ENCODE results near the gene JCAD. TPM values are rescaled to one million over a fixed set of nuclear protein-coding genes. Genes with fewer than 3 reads are reported as not detected.
"Not testable (repeated sequence)": the region's sequence is repeated elsewhere in the genome, so short reads cannot be mapped to it uniquely, and the experiment has no call there.

JCAD gene
- polyA plus RNA-seq, 1 donor: 8.6 TPM

GRCh38 chr10:30011956-30012647 lies 47.3 kb downstream of the JCAD start:
- Histone ChIP-seq H3K4me1 (ENCODE audit: control insufficient read depth, insufficient read depth, low read length) (no peaks in the 10 kb centered on the region), H3K9me3 (ENCODE audit: control insufficient read depth, low read depth, low read length) (no peaks in the 10 kb centered on the region), H3K36me3 (ENCODE audit: control insufficient read depth, insufficient read depth, low read length) (no peaks in the 10 kb centered on the region), H3K27me3 (ENCODE audit: control insufficient read depth, insufficient read depth, low read length) (no peaks in the 10 kb centered on the region), H3K27ac (ENCODE audit: low read length) (no peak overlapping the region), H3K4me3 (ENCODE audit: low read length) (no peak overlapping the region)
- no CpG with 5 or more reads among the region's 4 CpGs for WGBS (ENCODE audit: insufficient coverage, low lambda C conversion rate)
- DNase-seq: no peak

GRCh38 chr10:30011396-30011795 lies 48.0 kb downstream of the JCAD start:
- no peaks in the 10 kb centered on the region for H3K36me3 ChIP-seq (ENCODE audit: control insufficient read depth, insufficient read depth, low read length)
- DNase-seq: no peak
- no peaks in the 10 kb centered on the region for H3K9me3 ChIP-seq (ENCODE audit: control insufficient read depth, low read depth, low read length)
- H3K27me3 ChIP-seq (ENCODE audit: control insufficient read depth, insufficient read depth, low read length): peaks cover 1% of the 10 kb centered on the region
- no peaks in the 10 kb centered on the region for H3K4me1 ChIP-seq (ENCODE audit: control insufficient read depth, insufficient read depth, low read length)
- H3K27ac ChIP-seq (ENCODE audit: low read length): no peak overlapping the region
- WGBS (ENCODE audit: insufficient coverage, low lambda C conversion rate): no CpG with 5 or more reads among the region's 8 CpGs
- H3K4me3 ChIP-seq (ENCODE audit: low read length): no peak overlapping the region

GRCh38 chr10:30007406-30007805 lies 52.0 kb downstream of the JCAD start:
- no CpG with 5 or more reads among the region's 3 CpGs for WGBS (ENCODE audit: insufficient coverage, low lambda C conversion rate)
- Histone ChIP-seq H3K27ac (ENCODE audit: low read length) (no peak overlapping the region), H3K27me3 (ENCODE audit: control insufficient read depth, insufficient read depth, low read length) (peaks cover 3% of the 10 kb centered on the region), H3K4me3 (ENCODE audit: low read length) (no peak overlapping the region), H3K9me3 (ENCODE audit: control insufficient read depth, low read depth, low read length) (no peaks in the 10 kb centered on the region), H3K36me3 (ENCODE audit: control insufficient read depth, insufficient read depth, low read length) (no peaks in the 10 kb centered on the region), H3K4me1 (ENCODE audit: control insufficient read depth, insufficient read depth, low read length) (no peaks in the 10 kb centered on the region)
- no peak for DNase-seq

- H3K9me3 ChIP-seq (ENCODE audit: control insufficient read depth, low read depth, low read length): no peaks in the 10 kb centered on the region
- no peaks in the 10 kb centered on the region for H3K4me1 ChIP-seq (ENCODE audit: control insufficient read depth, insufficient read depth, low read length)
- no peak overlapping the region for H3K27ac ChIP-seq (ENCODE audit: low read length)
- H3K36me3 ChIP-seq (ENCODE audit: control insufficient read depth, insufficient read depth, low read length): no peaks in the 10 kb centered on the region
- peaks cover 3% of the 10 kb centered on the region for H3K27me3 ChIP-seq (ENCODE audit: control insufficient read depth, insufficient read depth, low read length)
- 80% methylated on average over 1 of the region's 8 CpGs for WGBS (ENCODE audit: insufficient coverage, low lambda C conversion rate)
- no peak overlapping the region for H3K4me3 ChIP-seq (ENCODE audit: low read length)
- DNase-seq: no peak
Observed at GRCh38 chr10:30006410-30006809, 53.0 kb downstream of the JCAD start.

- not testable (repeated sequence) for H3K27me3 ChIP-seq (ENCODE audit: control insufficient read depth, insufficient read depth, low read length); H3K9me3 ChIP-seq (ENCODE audit: control insufficient read depth, low read depth, low read length); H3K4me1 ChIP-seq (ENCODE audit: control insufficient read depth, insufficient read depth, low read length); DNase-seq; H3K36me3 ChIP-seq (ENCODE audit: control insufficient read depth, insufficient read depth, low read length); H3K4me3 ChIP-seq (ENCODE audit: low read length); H3K27ac ChIP-seq (ENCODE audit: low read length)
- WGBS (ENCODE audit: insufficient coverage, low lambda C conversion rate): 57% methylated on average over 1 of the region's 1 CpG
Observed at GRCh38 chr10:30005116-30005515, 54.3 kb downstream of the JCAD start.

GRCh38 chr10:30002426-30003266 lies 56.7 kb downstream of the JCAD start:
- H3K4me1 ChIP-seq (ENCODE audit: control insufficient read depth, insufficient read depth, low read length): no peaks in the 10 kb centered on the region
- peaks cover 5% of the 10 kb centered on the region for H3K27me3 ChIP-seq (ENCODE audit: control insufficient read depth, insufficient read depth, low read length)
- H3K4me3 ChIP-seq (ENCODE audit: low read length): no peak overlapping the region
- peak; percentile 59 to 61 for DNase-seq
- no peaks in the 10 kb centered on the region for H3K9me3 ChIP-seq (ENCODE audit: control insufficient read depth, low read depth, low read length)
- WGBS (ENCODE audit: insufficient coverage, low lambda C conversion rate): no CpG with 5 or more reads among the region's 16 CpGs
- no peak overlapping the region for H3K27ac ChIP-seq (ENCODE audit: low read length)
- H3K36me3 ChIP-seq (ENCODE audit: control insufficient read depth, insufficient read depth, low read length): no peaks in the 10 kb centered on the region

- Histone ChIP-seq H3K4me3 (ENCODE audit: low read length) (no peak overlapping the region), H3K36me3 (ENCODE audit: control insufficient read depth, insufficient read depth, low read length) (no peaks in the 10 kb centered on the region), H3K27ac (ENCODE audit: low read length) (no peak overlapping the region), H3K27me3 (ENCODE audit: control insufficient read depth, insufficient read depth, low read length) (peaks cover 10% of the 10 kb centered on the region), H3K4me1 (ENCODE audit: control insufficient read depth, insufficient read depth, low read length) (no peaks in the 10 kb centered on the region), H3K9me3 (ENCODE audit: control insufficient read depth, low read depth, low read length) (no peaks in the 10 kb centered on the region)
- 60% methylated on average over 3 of the region's 12 CpGs for WGBS (ENCODE audit: insufficient coverage, low lambda C conversion rate)
- no peak for DNase-seq
Observed at GRCh38 chr10:30000802-30001571, 58.4 kb downstream of the JCAD start.

- Histone ChIP-seq H3K9me3 (ENCODE audit: control insufficient read depth, low read depth, low read length) (no peaks in the 10 kb centered on the region), H3K27ac (ENCODE audit: low read length) (no peak overlapping the region), H3K4me3 (ENCODE audit: low read length) (no peak overlapping the region), H3K27me3 (ENCODE audit: control insufficient read depth, insufficient read depth, low read length) (peaks cover 10% of the 10 kb centered on the region), H3K36me3 (ENCODE audit: control insufficient read depth, insufficient read depth, low read length) (no peaks in the 10 kb centered on the region), H3K4me1 (ENCODE audit: control insufficient read depth, insufficient read depth, low read length) (no peaks in the 10 kb centered on the region)
- peak; percentile 61 to 70 for DNase-seq
- WGBS (ENCODE audit: insufficient coverage, low lambda C conversion rate): no CpG with 5 or more reads among the region's 12 CpGs
Observed at GRCh38 chr10:29998142-29998808, 61.1 kb downstream of the JCAD start.

GRCh38 chr10:29994811-29995210 lies 64.6 kb downstream of the JCAD start:
- 60% methylated on average over 1 of the region's 4 CpGs for WGBS (ENCODE audit: insufficient coverage, low lambda C conversion rate)
- H3K27me3 ChIP-seq (ENCODE audit: control insufficient read depth, insufficient read depth, low read length): peaks cover 10% of the 10 kb centered on the region
- no peak overlapping the region for H3K27ac ChIP-seq (ENCODE audit: low read length)

More at GRCh38 chr10:29994811-29995210, 64.6 kb downstream of the JCAD start:
- Histone ChIP-seq H3K36me3 (ENCODE audit: control insufficient read depth, insufficient read depth, low read length) (no peaks in the 10 kb centered on the region), H3K9me3 (ENCODE audit: control insufficient read depth, low read depth, low read length) (no peaks in the 10 kb centered on the region), H3K4me3 (ENCODE audit: low read length) (no peak overlapping the region), H3K4me1 (ENCODE audit: control insufficient read depth, insufficient read depth, low read length) (no peaks in the 10 kb centered on the region)
- DNase-seq: no peak
